GM18870 (cell line): Measurements from ENCODE around the gene NXT1.
A peak's percentile ranks its signal among the peaks of the same experiment; 100 is the strongest.

Experiments used
- ATAC-seq: cut with Tn5 transposase; IDR thresholded peaks from one replicate; pipeline ENCODE4 v1.9.1; 2021; ENCODE audit warnings: moderate library complexity; ENCODE audit not compliant: unreplicated experiment

Gene NXT1

DNA sequence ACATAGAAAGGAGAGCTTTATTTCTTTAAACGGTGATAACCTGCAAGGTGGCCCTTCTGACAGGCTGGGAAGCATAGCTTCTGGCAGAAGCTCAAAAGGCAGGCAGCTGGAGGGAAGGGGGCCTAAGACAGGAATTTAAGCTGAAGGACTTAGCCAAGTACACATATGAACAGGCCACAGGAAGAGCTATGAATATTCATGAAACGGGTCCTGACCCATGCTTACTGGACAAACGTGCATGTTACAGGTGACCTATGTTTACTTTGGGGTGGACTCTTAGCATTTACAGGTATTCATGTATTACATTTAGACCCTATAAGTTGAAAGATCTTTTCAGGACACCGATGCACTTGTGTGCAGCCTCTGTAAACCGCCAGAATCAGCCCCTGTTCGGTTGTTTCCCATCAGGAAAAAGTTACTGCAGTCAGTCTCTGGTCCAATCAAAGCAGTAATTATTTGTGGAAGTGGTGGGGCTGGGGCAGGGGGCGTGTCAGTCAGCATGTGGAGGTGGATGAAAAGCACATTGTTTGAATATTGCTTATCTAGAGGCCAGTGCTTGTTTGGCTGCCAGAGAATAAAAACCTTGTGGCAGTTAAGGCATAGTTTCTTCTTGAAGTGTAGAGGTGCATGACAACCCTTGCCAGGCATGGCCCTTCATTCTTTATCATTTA is 8.5 kb downstream of the NXT1 start:
- ATAC-seq, result no peak

DNA sequence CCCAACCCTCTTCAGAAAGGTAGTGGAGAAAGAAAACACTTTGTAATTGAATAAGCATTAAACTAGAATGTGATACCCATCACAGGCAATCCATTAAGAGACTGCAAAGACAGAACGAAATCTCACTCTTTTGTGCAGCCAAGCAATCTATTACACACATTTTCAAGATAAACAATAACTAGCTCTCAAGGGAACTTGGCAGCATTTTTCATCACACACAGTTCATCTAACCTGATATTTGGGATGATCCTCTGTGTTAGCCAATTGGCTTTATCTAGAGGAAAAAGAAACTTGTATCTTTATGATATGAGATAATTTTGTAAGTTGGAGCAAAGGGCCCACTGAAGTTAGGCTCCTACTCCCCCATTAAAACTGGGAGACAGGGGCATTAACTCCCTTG is 9.9 kb downstream of the NXT1 start:
- ATAC-seq, result no peak

DNA sequence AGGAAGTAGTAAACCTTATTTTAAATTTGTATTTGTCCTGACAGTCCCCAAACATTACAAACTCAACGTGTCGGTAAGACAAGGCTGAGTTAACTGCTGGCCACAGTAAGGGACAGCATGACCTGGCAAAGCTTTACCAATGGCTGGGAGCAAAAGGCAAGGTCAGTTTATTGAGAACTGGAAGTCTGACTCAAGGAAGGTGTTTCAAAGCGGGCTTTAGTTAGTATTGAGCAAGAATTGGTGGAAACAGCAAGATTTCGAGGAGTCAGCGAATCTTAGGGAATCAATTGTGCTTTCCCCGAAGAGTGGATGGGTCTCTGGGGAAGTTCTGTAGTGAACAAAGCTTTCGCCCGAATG is 10.5 kb downstream of the NXT1 start:
- no peak for ATAC-seq

DNA sequence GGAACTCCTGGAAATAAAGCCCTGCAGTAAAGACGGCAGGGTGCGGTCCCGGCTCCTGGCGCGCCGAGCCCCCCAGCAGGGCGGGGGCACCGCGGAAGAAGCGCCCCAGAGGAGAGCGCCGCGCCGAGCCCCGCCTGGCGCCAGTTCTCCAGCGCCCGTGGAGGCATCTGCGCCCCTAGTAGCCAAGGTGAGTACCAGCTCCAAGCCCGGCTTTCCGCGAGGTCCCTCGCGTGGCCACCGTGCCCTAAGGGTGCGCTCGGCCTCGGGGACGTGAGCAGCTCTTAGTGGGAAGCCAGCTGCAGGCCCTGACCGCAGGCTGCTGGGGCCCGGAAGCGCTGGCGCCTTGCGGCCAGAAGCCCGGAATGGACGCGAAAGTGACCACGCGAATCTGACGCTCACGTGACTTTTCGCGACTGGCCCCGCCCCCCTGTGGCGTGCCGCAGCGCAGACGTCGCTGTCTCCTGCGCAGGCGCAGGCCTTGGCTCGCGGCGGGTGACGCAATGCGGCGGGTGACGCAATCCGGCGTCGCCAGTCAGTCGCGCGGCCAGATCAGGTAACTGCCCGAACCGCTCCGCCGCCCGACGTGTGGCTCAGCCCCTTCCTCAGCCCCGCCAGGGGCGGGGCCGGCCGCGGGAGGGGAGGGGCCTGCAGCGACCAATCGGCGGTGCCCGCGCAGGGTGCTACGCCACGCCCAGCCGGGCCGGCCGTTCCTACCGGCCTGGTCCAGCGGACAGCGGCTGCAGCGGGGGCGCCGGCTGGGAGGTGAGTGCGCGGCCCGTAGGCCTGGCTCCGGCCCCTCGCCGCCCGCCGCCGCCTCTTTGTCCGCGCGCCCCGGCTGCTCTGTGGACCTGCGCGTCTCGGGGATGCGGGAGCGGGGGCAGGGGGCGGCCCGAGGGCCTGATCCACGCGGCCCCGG is 11.1 kb downstream of the NXT1 start, which contains the start of gene GZF1:
Gene GZF1 (plus strand): TSS at position 707 of the 916 bp plus-strand sequence. CDS start 2,202 bp downstream, outside the sequence.
- peak; percentile 43 for ATAC-seq

DNA sequence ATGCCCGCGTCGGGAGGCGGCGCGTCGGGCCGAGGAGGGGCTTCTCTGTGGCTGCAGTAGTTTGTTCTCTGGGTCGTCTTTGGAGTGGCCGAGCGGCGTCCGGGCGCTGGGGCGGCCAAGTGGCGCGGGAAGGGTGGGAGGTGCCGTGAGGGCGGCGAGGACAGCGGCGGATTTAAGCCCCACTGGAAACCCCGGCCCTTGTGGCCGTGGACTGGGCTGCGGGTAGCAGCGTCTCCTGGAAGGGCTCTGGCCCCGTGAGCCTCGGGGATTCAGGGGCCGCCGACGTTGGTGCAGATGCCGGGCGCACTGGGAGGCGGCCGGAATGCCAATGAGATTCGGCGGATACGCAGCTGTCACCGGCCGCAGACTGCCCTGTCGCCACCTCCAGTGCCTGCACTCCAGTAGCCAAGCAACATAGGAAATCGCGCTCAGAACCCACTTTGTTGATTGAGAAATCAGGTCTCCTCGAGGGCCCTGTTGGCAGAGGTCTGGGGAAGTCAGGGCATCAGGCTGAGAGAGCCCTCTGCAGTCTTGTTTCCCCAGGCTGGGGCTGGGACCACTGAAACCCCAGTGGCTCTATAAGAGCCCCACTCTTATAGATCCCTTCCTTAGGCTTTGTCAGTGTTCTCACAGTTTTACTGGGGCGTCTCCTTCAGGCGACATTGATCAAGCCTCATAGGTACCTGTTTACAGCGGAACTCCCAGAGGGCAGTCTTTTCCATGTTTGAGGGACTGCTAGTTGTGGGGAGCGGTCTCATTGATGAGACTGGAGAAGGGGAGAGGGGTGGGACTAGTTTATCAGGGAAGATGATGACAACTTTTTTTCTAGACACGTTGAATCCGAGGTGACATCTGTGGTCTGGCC is 12.0 kb downstream of the NXT1 start:
- ATAC-seq, result peak; percentile 1

DNA sequence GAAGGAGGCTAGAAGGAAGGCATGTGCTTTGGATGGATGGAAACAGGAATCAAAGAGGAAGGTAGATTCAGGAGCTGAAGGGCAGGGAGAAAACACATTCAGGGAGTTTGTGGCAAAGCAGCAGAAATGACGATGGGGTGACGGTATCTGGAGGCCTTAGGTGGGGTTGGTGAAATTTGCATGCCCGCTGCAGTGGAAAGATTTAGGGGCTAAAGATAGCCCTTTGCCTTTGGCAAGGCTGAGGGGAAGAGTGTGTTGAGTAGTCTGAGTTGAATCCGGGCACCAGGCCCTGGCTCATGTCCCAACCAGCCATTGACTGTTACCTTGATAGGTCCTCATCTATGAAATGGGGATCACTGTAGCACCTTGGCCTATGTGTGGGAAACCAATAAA is 12.7 kb downstream of the NXT1 start:
- ATAC-seq, result no peak

DNA sequence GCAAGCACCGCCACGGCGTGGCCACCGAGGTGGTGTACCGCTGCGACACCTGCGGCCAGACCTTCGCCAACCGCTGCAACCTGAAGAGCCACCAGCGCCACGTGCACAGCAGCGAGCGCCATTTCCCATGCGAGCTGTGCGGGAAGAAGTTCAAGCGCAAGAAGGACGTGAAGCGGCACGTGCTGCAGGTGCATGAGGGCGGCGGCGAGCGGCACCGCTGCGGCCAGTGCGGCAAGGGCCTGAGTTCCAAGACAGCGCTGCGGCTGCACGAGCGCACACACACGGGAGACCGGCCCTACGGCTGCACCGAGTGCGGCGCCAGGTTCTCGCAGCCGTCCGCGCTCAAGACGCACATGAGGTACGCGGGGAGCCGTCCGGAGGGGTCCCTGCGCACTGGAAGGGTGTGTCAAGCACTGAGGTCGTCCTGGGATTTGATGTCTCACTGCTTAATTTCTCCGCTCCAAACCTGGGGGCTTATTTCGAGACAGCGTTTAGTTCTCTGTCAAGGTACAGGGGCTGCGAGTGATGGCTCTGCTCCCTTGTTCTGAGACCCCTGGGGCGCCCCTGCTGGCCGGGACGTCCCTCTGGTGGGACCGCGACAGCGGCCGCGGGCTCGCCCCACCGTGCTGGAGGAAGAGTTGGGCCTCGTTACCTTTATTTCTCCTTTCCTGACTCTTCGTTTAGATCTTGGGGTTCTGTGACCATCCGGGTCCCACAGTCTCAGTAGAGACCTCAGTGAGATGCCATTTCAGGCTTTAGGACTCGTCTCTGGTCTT is 15.0 kb downstream of the NXT1 start:
- no peak for ATAC-seq

DNA sequence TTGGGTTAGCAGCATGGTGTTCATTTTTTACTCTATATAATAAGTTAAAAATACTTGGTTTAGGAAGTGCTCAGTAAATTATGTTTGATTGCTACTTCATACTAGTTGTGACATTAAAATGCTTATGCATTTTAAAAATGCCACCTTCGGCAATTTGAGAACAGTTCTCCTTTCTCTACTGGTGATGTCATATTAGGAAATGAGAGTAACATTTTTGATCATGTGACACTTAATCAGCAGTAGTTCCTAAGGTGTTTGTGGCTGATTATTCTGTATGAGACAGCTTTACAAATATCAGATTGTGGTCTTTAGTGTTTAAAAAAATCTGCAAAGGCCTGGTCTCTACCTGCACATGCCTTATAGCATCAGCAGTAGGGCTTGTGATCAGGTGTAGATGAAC is 15.8 kb downstream of the NXT1 start:
- ATAC-seq, result no peak

DNA sequence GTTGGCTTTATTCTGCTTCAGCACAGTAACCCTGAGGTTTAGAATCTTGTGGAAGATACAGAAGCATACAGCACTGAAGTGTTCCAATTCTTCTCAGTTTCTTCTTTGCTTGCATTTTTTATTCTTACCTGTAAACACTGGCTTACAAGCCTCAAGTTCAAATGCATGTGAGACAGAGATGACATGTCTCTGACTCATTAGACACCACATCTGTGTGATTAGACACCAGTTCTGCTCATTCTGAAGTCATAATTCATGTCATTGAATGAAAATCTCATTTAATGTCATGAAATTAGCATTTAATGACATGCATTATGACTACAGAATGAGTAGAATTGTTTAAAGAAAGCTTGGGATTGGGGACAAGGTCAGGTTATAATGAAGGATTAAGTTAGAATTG is 17.2 kb downstream of the NXT1 start:
- ATAC-seq, result no peak

DNA sequence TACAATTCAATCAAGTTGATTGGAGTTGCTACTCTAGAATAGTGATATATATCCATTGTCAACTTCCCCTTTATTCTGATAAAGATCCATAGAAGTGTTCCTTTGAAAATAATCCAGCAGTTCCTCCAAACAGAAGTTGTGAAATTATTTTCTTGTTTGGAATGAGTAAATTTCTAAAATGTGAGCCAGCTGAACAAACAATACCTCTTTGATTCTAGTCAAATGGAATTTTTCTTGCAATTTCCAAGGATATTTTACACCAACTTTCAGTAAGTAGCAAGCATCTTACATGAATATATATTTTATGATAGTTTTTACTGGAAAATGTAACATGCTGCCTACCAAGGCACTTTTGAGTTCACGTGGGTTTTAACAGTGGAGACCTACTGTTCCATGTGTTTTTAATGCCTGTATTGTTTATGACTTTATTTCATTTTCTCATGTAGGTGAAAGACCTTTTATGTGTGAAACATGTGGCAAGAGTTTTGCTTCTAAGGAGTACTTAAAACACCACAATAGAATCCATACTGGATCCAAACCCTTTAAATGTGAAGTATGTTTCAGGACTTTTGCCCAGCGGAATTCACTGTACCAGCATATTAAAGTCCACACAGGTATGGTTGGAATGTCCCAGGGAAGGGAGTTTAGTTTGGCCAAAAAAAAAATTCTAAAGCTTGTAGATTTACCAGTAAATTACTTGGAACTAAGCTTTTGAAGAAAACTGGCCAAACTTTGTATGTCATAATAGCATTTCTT is 17.9 kb downstream of the NXT1 start:
- ATAC-seq, result no peak

DNA sequence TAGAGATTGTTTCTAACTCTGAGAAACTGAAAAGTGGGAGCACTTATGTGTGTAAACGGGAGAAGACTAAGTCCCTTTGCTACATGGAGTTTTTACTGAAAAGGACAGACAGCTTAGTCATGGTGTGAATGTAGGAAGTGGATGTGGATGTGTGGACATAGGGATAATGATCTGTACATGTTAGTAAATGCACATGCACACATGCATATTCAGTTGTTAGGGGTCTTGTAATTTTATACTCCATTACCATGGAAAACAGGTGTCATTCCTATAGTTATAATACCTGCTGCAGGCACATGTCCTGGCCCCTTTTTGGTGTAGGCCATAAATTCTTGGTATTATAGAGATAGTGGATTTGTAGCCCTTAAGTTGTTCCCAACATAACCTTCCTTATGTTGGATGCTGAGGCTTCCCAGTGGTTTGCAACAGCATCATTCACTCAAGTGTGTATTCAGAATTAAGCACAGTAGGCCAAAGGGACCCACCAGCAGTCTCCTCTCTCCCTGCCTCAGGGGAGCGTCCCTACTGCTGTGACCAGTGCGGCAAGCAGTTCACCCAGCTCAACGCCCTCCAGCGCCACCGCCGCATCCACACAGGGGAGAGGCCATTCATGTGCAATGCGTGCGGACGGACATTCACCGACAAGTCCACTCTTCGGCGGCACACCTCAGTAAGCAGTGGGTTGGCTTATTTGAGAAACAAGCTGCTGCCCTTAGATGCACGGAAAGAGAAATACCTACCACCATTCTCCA is 18.7 kb downstream of the NXT1 start:
- ATAC-seq, result no peak

DNA sequence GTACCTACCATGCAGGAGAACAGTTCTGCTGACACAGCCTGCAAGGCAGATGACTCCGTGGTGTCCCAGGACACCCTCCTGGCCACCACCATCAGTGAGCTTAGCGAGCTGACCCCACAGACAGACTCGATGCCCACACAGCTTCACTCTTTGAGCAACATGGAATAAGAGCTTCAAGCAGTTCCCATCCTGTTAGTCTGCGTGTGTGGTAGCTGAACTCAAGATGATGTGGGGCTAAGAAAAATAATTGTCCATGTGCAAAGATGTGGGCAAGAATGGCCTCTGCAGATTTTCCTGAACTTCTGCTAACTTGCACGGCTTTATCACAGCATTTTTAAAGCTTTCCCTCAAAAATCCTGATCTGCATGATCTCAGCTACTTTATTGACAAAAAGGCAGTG is 19.7 kb downstream of the NXT1 start:
- no peak for ATAC-seq

DNA sequence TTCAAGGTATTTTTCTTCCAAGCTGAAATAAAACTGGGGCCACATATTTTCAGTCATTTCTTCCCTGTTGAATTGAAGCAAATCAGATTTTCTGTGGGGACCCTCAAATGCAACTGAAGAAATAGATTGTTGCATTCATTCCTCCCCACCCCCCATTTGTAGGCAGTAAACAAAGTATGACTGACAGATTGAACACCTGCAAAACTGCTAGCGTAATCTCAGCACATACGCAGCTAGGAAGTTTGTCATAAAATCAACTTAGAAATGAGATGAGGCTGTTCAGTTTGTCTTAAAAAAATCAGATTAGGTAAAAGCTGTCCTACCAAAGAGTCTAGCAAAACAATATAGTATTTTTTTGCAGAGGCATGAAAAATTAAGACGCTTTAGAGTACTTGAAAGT is 20.3 kb downstream of the NXT1 start:
- ATAC-seq, result no peak

DNA sequence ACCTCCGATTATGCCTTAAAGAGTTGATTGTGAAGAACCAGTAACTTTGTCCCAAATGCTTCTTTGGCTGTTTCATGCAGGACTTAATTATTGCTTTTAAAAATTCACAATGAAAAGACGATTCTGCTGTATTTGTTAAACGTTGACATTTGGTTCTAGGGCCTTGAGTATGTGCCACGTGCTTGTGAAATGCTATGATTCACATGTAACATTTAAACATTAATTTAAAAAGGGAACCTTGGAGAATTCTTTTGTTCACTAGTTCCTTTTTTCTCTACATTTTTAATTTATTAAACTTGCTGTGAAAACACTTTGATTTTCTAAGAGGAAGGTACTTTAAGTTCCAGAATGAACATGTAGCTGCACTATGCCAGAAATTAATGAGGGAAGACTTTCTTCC is 20.9 kb downstream of the NXT1 start:
- no peak for ATAC-seq

DNA sequence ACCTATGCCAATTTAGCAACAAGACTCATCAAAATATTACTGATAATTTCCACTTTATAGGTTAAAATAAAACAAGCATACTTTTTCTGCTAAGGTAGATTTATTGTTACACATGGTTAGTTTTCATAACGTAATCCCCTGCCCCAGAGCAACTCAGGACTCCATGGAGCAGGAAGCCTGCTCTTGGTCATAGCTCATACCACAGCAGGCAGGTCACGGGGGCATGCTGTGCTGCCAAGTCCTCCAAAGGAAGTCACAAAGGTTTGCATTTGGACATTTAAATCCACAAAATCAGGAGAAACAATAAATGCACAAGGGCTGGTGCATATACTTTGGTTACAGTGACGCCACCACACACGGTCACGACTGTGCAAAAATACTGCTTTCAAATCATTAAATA is 23.9 kb downstream of the NXT1 start:
- ATAC-seq, result no peak

DNA sequence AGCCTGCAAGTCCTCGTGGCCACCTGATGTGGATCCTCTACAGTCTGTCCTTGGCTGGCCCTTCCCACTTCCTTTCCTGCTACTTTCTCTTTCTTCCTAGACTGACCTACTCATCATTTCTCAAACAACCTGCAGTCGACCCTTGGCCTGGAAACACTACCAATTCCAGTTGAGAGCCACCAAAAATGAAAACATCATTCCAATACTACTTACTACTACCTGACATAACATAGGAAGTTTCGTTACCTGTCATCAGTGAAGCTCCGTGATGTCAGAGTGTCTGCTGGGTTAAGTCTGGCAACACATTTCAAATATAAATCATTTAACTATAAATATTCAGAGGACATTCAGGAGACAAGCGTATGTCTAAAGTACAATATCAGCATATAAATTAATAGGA is 25.2 kb downstream of the NXT1 start:
- ATAC-seq, result no peak

DNA sequence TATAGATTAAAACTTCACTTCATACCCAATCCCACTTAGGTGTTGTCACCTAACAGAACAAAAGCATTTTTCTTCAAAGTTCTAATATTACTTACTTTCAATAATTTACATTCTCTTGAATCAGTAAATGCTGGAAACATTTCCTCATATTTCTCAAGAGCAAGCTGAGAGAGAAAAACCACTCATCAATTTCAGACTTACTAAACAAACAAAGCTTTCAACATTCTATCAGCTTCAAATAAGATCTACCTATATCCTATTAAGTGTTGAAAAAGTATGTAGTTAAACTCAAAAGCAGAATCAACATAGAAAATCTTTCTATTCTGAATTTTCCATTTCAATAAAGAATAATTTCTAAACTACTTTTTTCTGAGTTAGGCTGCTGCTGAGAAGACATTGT is 29.2 kb downstream of the NXT1 start:
- ATAC-seq, result no peak

DNA sequence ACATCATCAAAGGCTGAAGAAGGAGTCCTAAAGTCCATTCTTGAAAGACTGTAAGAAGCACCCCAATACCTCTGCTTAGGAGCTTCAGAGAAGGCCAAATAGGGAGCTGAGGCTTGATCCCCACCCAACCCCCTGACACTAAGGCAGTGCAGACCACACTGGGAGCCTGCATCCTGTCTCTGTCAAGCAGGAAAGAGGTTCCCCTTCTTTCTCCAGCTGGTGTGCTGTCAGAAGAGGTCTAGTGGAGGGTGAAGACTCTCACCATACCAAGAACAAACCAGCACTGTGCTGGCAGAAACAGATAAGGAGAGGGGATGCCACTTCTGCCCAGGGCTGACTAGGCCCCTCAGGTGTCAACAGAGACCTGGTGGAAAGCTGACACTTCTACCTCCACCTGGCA is 31.3 kb downstream of the NXT1 start:
- ATAC-seq, result no peak
